ENCODE measurements around the gene UST.

Gene UST

GRCh38 chr6:148811459-148811858 lies 64.6 kb downstream of the UST start:
- DNase-seq: no peak

GRCh38 chr6:148814082-148814790 lies 67.4 kb downstream of the UST start:
- no peak for DNase-seq

- DNase-seq: no peak
Measured at GRCh38 chr6:148814869-148815268, 68.0 kb downstream of the UST start.

- no peak for DNase-seq
Measured at GRCh38 chr6:148816117-148816516, 69.3 kb downstream of the UST start.

GRCh38 chr6:148817689-148818088 lies 70.9 kb downstream of the UST start:
- DNase-seq: no peak

- DNase-seq: no peak
Measured at GRCh38 chr6:148818939-148819575, 72.2 kb downstream of the UST start.

GRCh38 chr6:148819852-148820251 lies 73.0 kb downstream of the UST start:
- DNase-seq: no peak

- no peak for DNase-seq
Measured at GRCh38 chr6:148822819-148823218, 76.0 kb downstream of the UST start.

GRCh38 chr6:148824291-148824690 lies 77.5 kb downstream of the UST start:
- no peak for DNase-seq

GRCh38 chr6:148824960-148825359 lies 78.1 kb downstream of the UST start:
- no peak for DNase-seq

- DNase-seq: no peak
Measured at GRCh38 chr6:148825492-148825891, 78.7 kb downstream of the UST start.

GRCh38 chr6:148827416-148828045 lies 80.7 kb downstream of the UST start:
- no peak for DNase-seq

- DNase-seq: no peak
Measured at GRCh38 chr6:148828047-148828446, 81.2 kb downstream of the UST start.

- no peak for DNase-seq
Measured at GRCh38 chr6:148829415-148830101, 82.7 kb downstream of the UST start.

GRCh38 chr6:148830614-148831013 lies 83.8 kb downstream of the UST start:
- no peak for DNase-seq

GRCh38 chr6:148831064-148831463 lies 84.2 kb downstream of the UST start:
- no peak for DNase-seq

- no peak for DNase-seq
Measured at GRCh38 chr6:148831531-148831930, 84.7 kb downstream of the UST start.

- DNase-seq: no peak
Measured at GRCh38 chr6:148835920-148836441, 89.2 kb downstream of the UST start.

GRCh38 chr6:148836751-148837150 lies 89.9 kb downstream of the UST start:
- DNase-seq: no peak

- DNase-seq: no peak
Measured at GRCh38 chr6:148837941-148838340, 91.1 kb downstream of the UST start.

- no peak for DNase-seq
Measured at GRCh38 chr6:148839044-148839443, 92.2 kb downstream of the UST start.

- no peak for DNase-seq
Measured at GRCh38 chr6:148840256-148840655, 93.4 kb downstream of the UST start.

- no peak for DNase-seq
Measured at GRCh38 chr6:148842296-148843019, 95.6 kb downstream of the UST start.
